Lower lobe of right lung (tissue), 2 donors: ENCODE data around the gene VPS37B. TPM values are rescaled to one million over a fixed set of nuclear protein-coding genes. Genes with fewer than 3 reads are reported as not detected.
A peak's percentile ranks its signal among the peaks of the same experiment; 100 is the strongest.
"Not testable (repeated sequence)": the region's sequence is repeated elsewhere in the genome, so short reads cannot be mapped to it uniquely, and the experiment has no call there.

ENCODE experiments used
- ATAC-seq, 2 donors: fragments of 200-7000 bp; cut with Tn5 transposase; one replicate each; pipeline ENCODE4 v1.9.1; 2020 to 2022; ENCODE audit warnings: mild to moderate bottlenecking in 2 of 2, moderate library complexity in 2 of 2
- DNase-seq: peaks from one replicate; pipeline ENCODE4 v3.0.0-alpha.2; 2020
- H3K27ac ChIP-seq: fragments of 200-600 bp; one replicate; pipeline ENCODE4 v1.8.0; 2022
- H3K27me3 ChIP-seq: fragments of 200-600 bp; one replicate; pipeline ENCODE4 v1.8.0; 2022; ENCODE audit warnings: low read depth
- H3K36me3 ChIP-seq: fragments of 200-600 bp; one replicate; pipeline ENCODE4 v1.8.0; 2022; ENCODE audit warnings: mild to moderate bottlenecking
- H3K4me1 ChIP-seq: fragments of 200-600 bp; one replicate; pipeline ENCODE4 v1.8.0; 2022
- H3K4me3 ChIP-seq: fragments of 200-600 bp; one replicate; pipeline ENCODE4 v1.8.0; 2022; ENCODE audit warnings: mild to moderate bottlenecking
- H3K9me3 ChIP-seq: fragments of 200-600 bp; one replicate; pipeline ENCODE4 v1.8.0; 2022
- intact Hi-C: fragments of 100-400 bp; cut with DNase I; formaldehyde crosslinking; loops from one replicate; pipeline ENCODE4 v1.11.0; 2022
- long read RNA-seq: library from polyadenylated mRNA; unstranded; transcript quantifications from one replicate; pipeline ENCODE4 v2.0.0, GENCODE V29; 2021
- total RNA-seq: library from RNA; stranded (reverse); fragmentation: NEBNext Ultra II Directional; extraction: Animal tissue kit (Norgen Biotek cat#: 25700); gene quantifications from one replicate; pipeline ENCODE4 v1.2.1, GENCODE V29; 2021
- TF ChIP-seq, protein P1 (sequence below): fragments of 200-600 bp; IDR thresholded peaks from one replicate; pipeline ENCODE4 v1.8.0; 2022; ENCODE audit warnings: antibody characterized with exemption, mild to moderate bottlenecking
- donor health status: DM: no; HTN: yes; CAD: no; lungs with severe emphysema.

VPS37B gene, protein sequence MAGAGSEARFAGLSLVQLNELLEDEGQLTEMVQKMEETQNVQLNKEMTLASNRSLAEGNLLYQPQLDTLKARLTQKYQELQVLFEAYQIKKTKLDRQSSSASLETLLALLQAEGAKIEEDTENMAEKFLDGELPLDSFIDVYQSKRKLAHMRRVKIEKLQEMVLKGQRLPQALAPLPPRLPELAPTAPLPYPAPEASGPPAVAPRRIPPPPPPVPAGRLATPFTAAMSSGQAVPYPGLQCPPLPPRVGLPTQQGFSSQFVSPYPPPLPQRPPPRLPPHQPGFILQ
- 34.5 TPM for total RNA-seq
- long read RNA-seq, transcript VPS37B-201 (4 exons, 3,028 nt) = major isoform, 26 of 52 reads
- long read RNA-seq, partial matches to known transcripts = 1 of 52 reads
- long read RNA-seq, other reads (novel, unspliced or antisense) = 25 of 52 reads

DNA sequence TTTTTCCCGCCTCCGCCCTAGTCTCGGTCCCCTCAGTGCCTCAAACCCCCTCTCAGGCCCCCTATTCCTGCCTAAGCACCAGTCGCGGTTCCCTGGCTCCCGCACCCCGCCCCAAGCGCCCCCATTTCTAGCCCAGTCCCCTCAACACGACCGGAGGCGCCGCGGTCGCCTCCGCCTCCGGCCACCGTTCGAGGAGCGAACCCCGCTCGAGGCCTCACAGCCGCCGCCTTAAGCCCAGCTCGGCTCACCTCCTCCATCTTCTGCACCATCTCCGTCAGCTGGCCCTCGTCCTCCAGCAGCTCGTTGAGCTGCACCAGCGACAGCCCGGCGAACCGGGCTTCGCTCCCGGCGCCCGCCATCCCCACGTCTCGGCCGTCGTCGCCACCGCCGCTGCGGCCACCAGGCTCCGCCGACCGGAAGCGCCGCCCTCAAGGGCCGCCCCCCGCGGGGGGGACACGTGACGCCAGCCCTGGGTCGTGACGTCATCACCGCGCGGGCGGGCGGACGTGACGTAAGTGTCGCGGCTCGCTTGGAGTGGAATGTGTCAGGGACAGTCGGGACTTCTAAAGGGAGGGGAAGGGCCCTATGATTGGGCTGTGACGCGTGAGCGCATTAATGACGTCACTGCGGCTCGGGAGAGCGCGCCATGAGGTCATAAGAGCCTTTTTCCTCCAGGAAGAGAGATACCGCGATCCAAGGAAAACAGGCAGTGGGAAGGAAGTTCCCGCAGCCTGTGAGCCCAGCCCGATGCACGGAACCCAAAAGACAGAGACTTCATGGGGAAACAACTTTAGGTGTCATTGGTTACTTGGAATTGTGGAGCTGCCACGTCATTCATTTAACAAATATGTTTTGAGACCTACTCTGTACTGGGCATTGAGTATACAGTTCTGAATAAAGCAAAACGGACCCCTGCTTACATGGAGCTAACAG lies at the start of gene VPS37B:
Gene VPS37B, minus strand, starts transcription at position 421 of the 933 bp plus-strand sequence. Its CDS starts 62 bp downstream, at position 359.
- peak; percentile 78 to 89 for ATAC-seq
- DNase-seq = peak; percentile 89
- intact Hi-C loops = no loop called here
- Histone ChIP-seq H3K4me1 (peaks cover 45% of the 10 kb centered on the region), H3K27me3 (no peaks in the 10 kb centered on the region), H3K36me3 (no peaks in the 10 kb centered on the region), H3K27ac (peak within 1 kb of the TSS; percentile 94), H3K9me3 (no peaks in the 10 kb centered on the region), H3K4me3 (peak within 1 kb of the TSS; percentile 74)
- TF ChIP-seq, protein P1, sequence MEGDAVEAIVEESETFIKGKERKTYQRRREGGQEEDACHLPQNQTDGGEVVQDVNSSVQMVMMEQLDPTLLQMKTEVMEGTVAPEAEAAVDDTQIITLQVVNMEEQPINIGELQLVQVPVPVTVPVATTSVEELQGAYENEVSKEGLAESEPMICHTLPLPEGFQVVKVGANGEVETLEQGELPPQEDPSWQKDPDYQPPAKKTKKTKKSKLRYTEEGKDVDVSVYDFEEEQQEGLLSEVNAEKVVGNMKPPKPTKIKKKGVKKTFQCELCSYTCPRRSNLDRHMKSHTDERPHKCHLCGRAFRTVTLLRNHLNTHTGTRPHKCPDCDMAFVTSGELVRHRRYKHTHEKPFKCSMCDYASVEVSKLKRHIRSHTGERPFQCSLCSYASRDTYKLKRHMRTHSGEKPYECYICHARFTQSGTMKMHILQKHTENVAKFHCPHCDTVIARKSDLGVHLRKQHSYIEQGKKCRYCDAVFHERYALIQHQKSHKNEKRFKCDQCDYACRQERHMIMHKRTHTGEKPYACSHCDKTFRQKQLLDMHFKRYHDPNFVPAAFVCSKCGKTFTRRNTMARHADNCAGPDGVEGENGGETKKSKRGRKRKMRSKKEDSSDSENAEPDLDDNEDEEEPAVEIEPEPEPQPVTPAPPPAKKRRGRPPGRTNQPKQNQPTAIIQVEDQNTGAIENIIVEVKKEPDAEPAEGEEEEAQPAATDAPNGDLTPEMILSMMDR = no peak

GRCh38 chr12:122944605-122945592 lies 49.0 kb upstream of the VPS37B start:
- no peak for ATAC-seq
- TF ChIP-seq, protein P1 = no peak
- no peak overlapping the region for H3K4me3 ChIP-seq
- H3K36me3 ChIP-seq = no peaks in the 10 kb centered on the region
- DNase-seq = no peak
- no peak overlapping the region for H3K27ac ChIP-seq
- intact Hi-C loops = no loop called here
- peaks cover 42% of the 10 kb centered on the region for H3K4me1 ChIP-seq
- H3K27me3 ChIP-seq = no peaks in the 10 kb centered on the region
- no peaks in the 10 kb centered on the region for H3K9me3 ChIP-seq

DNA sequence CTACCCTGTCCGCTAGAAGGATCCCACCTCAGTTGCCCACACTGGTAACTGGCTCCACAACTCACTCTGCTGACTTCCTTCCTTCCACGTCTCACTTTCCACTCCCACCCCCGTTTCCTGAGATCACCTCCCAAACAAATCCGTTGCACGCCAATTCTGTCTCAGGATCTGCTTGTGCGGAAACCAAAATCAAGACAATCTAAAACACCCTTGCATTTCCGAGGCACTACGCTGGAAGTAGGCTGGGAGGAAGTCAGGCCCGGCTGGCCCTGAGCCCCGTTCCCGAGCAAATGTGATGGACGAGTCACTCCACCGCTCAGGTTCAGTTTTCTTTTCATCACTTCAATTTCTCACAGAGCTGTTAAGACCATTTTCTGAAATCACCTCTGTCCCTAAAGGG lies 47.3 kb upstream of the VPS37B start:
- peak overlapping the region; percentile 67 for H3K27ac ChIP-seq
- H3K4me3 ChIP-seq = no peak overlapping the region
- ATAC-seq (no peak), DNase-seq (no peak)
- TF ChIP-seq, protein P1 = no peak
- H3K27me3 ChIP-seq = no peaks in the 10 kb centered on the region
- no peaks in the 10 kb centered on the region for H3K9me3 ChIP-seq
- peaks cover 42% of the 10 kb centered on the region for H3K4me1 ChIP-seq
- intact Hi-C loops = no loop called here
- no peaks in the 10 kb centered on the region for H3K36me3 ChIP-seq

DNA sequence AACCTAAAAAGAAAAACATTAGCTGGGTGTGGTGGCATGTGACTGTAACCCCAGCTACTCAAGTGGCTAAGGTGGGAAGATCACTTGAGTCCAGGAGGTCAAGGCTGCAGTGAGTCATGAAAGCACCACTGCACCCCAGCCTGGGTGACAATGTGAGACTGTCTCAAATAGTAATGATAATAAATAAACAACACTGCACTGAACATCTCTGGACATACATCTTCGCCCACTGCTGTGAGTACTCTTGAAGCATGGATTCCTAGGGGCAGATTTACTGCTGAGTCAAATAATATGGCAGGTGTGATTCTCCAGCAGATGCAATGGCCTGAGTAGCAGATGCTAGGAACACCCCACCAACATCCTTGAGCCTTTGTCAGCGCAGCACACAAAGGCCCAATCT lies 46.7 kb upstream of the VPS37B start:
- peak overlapping the region; percentile 67 for H3K27ac ChIP-seq
- H3K27me3 ChIP-seq = no peaks in the 10 kb centered on the region
- intact Hi-C loops = no loop called here
- no peaks in the 10 kb centered on the region for H3K9me3 ChIP-seq
- peak in 1 of 2 donors; percentile 41 for ATAC-seq
- DNase-seq = no peak
- H3K36me3 ChIP-seq = no peaks in the 10 kb centered on the region
- H3K4me3 ChIP-seq = no peak overlapping the region
- peaks cover 39% of the 10 kb centered on the region for H3K4me1 ChIP-seq
- TF ChIP-seq, protein P1 = no peak

GRCh38 chr12:122941351-122941750 lies 45.4 kb upstream of the VPS37B start:
- ATAC-seq, H3K9me3 ChIP-seq: not testable (repeated sequence)

More at GRCh38 chr12:122941351-122941750, 45.4 kb upstream of the VPS37B start:
- H3K36me3 ChIP-seq, H3K4me3 ChIP-seq, DNase-seq, intact Hi-C loops, H3K27ac ChIP-seq, H3K27me3 ChIP-seq: not testable (repeated sequence)
- peaks cover 26% of the 10 kb centered on the region for H3K4me1 ChIP-seq
